ENCODE measurements around the gene CACNA1G.

- TF ChIP-seq CTCF (IDR thresholded peaks at IDR 0.05; ENCODE audit: insufficient read depth, low read depth, low read length): no peak
- TF ChIP-seq EZH2 (IDR thresholded peaks at IDR 0.05; ENCODE audit: insufficient read depth, low read length): no peak
These were observed 75.7 kb downstream of the CACNA1G start for GRCh38 chr17:50635982-50636803.
